GM21737 (cell line): ENCODE measurements around the gene MMP26.
"Not testable (repeated sequence)": the region's sequence is repeated elsewhere in the genome, so short reads cannot be mapped to it uniquely, and the experiment has no call there.

Source experiments
- ATAC-seq: cut with Tn5 transposase; IDR thresholded peaks from one replicate; pipeline ENCODE4 v1.9.1; 2021; ENCODE audit warnings: mild to moderate bottlenecking, moderate library complexity; ENCODE audit not compliant: unreplicated experiment

The MMP26 gene

GRCh38 chr11:4722616-4723534 is 18.3 kb downstream of the MMP26 start:
- ATAC-seq = not testable (repeated sequence)

- ATAC-seq = no peak
Measured at GRCh38 chr11:4727171-4727570, 22.6 kb downstream of the MMP26 start.

GRCh38 chr11:4740735-4741134 is 36.2 kb downstream of the MMP26 start:
- ATAC-seq = no peak

GRCh38 chr11:4748438-4748837 is 43.9 kb downstream of the MMP26 start:
- ATAC-seq = no peak

GRCh38 chr11:4751201-4751600 is 46.6 kb downstream of the MMP26 start:
- no peak for ATAC-seq
